Spinal cord (tissue), 10 donors: Measurements from ENCODE around the gene FIGNL2. TPM values are rescaled to one million over a fixed set of nuclear protein-coding genes. Genes with fewer than 3 reads are reported as not detected.
A peak's percentile ranks its signal among the peaks of the same experiment; 100 is the strongest.

ENCODE experiments used
- DNase-seq, 6 donors: peaks; one replicate each; pipeline versions ENCODE4 v3.0.0 to v3.0.0-alpha.2; 2013 to 2015; ENCODE audit warnings: low spot score in 6 of 6, low read depth in 4 of 6
- H3K27ac ChIP-seq: one replicate; pipeline ENCODE4 v1.5.1; 2013; ENCODE audit warnings: low read depth, low read length, control low read depth
- H3K27me3 ChIP-seq: one replicate; pipeline ENCODE4 v1.6.1; 2013; ENCODE audit warnings: low read length; ENCODE audit not compliant: control insufficient read depth, insufficient read depth
- H3K36me3 ChIP-seq: one replicate; pipeline ENCODE4 v1.6.1; 2013; ENCODE audit warnings: low read length; ENCODE audit not compliant: control insufficient read depth, insufficient read depth
- H3K4me1 ChIP-seq: one replicate; pipeline ENCODE4 v1.6.1; 2013; ENCODE audit warnings: low read length; ENCODE audit not compliant: control insufficient read depth, insufficient read depth
- H3K4me3 ChIP-seq: one replicate; pipeline ENCODE4 v1.5.1; 2013; ENCODE audit warnings: low read depth, low read length, control low read depth
- H3K9me3 ChIP-seq: one replicate; pipeline ENCODE4 v1.6.1; 2013; ENCODE audit warnings: low read length; ENCODE audit not compliant: control insufficient read depth, insufficient read depth
- WGBS: methylation state at CpG from one replicate; pipeline ENCODE4 v1.1.5; 2013; ENCODE audit warnings: missing lambda C conversion rate; ENCODE audit not compliant: insufficient coverage; 5-methylcytosine and 5-hydroxymethylcytosine counted together
- polyA plus RNA-seq, 2 donors: library from polyadenylated mRNA; unstranded; fragments of 120-200 nt; gene quantifications; one replicate each; pipeline ENCODE4 v1.2.1, GENCODE V29; 2013; ENCODE audit not compliant: insufficient read length in 2 of 2
- total RNA-seq, 2 donors: library from RNA; depleted of rRNA in 1 of 2; stranded (reverse); fragments of 120-200 nt in 1 of 2; fragments of >200 nt in 1 of 2; gene quantifications; one replicate each; pipeline versions ENCODE4 v1.2.3 to v1.2.4, GENCODE V29; 2013 to 2014
- donor health status: healthy.

Gene FIGNL2
- total and polyA plus RNA-seq, 4 donors, result 0.40 to 2.4 (median 1.7) TPM

DNA sequence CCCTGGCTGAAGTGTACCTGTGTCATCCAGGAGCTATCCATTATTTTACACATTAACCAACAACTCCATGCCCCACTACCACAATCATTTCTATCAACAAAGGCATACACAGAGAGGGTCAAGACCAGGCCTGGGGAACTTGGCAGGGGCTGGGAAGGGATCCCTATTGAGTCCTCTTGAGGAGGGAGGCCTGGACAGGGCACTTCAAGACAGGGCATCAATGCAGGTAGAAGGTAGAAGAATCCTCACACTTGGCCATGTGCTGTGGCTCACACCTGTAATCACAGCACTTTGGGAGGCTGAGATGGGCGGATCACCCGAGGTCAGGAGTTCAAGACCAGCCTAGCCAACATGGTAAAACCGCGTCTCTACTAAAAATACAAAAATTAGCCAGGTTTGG is 26.0 kb upstream of the FIGNL2 start:
- peaks cover 9% of the 10 kb centered on the region for H3K4me1 ChIP-seq
- 70% methylated on average over 2 of the region's 4 CpGs for whole genome bisulfite sequencing
- peaks cover 6% of the 10 kb centered on the region for H3K27me3 ChIP-seq

GRCh38 chr12:51874000-51874399 is 25.5 kb upstream of the FIGNL2 start:
- 54% methylated on average over 4 of the region's 8 CpGs for WGBS
- DNase-seq, result no peak
- Histone ChIP-seq H3K27me3 (peaks cover 7% of the 10 kb centered on the region), H3K4me1 (peaks cover 13% of the 10 kb centered on the region), H3K4me3 (no peak overlapping the region), H3K36me3 (no peaks in the 10 kb centered on the region), H3K27ac (no peak overlapping the region), H3K9me3 (no peaks in the 10 kb centered on the region)

More for the DNA sequence above, 26.0 kb upstream of the FIGNL2 start:
- Histone ChIP-seq H3K27ac (no peak overlapping the region), H3K36me3 (no peaks in the 10 kb centered on the region), H3K4me3 (no peak overlapping the region), H3K9me3 (no peaks in the 10 kb centered on the region)
- no peak for DNase-seq

DNA sequence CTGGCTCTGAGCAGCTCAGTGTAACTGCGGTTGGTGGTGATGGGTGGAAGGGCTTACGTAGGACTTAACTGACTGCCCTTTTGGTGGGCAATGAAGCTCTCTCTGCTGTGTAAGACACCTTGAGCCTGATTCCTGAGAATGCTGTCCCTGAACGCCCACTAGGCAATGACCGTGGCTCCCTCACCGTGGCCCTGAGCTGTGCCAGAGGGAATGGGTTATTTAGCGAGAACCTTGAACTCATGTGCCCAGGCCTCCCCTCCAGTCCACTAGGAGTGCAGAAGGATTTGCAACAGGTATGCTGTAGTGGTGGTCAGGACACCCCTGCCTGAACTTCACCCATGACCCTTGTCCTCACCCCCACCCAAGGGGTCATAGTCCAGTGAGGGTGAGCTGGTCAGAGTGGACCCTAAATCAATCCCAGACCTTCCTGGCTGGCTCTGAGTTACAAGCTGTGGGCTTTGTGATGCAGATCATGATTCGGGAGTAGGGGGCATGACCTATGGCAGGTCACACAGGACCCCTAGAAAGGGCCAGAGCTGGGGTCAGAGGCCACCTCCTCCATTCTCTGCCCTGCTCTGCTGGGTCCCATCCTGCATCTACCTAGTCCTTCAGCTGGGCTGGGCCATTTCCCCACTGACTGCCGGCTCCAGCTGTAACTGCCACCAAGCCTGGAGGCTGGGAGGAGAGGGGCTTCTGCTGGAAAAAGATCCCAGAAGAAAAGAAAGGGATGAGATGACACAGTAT is 24.9 kb upstream of the FIGNL2 start:
- H3K4me3 ChIP-seq, result no peak overlapping the region
- peaks cover 19% of the 10 kb centered on the region for H3K4me1 ChIP-seq
- peaks cover 9% of the 10 kb centered on the region for H3K27me3 ChIP-seq
- 78% methylated on average over 5 of the region's 8 CpGs for WGBS
- H3K9me3 ChIP-seq, result no peaks in the 10 kb centered on the region
- no peaks in the 10 kb centered on the region for H3K36me3 ChIP-seq
- H3K27ac ChIP-seq, result no peak overlapping the region
- no peak for DNase-seq

GRCh38 chr12:51872689-51872981 is 24.1 kb upstream of the FIGNL2 start:
- H3K4me1 ChIP-seq, result peaks cover 24% of the 10 kb centered on the region
- whole genome bisulfite sequencing, result no CpG with 5 or more reads among the region's 3 CpGs
- H3K36me3 ChIP-seq, result no peaks in the 10 kb centered on the region
- H3K27me3 ChIP-seq, result peaks cover 9% of the 10 kb centered on the region
- H3K4me3 ChIP-seq, result no peak overlapping the region
- no peaks in the 10 kb centered on the region for H3K9me3 ChIP-seq
- no peak for DNase-seq
- no peak overlapping the region for H3K27ac ChIP-seq

DNA sequence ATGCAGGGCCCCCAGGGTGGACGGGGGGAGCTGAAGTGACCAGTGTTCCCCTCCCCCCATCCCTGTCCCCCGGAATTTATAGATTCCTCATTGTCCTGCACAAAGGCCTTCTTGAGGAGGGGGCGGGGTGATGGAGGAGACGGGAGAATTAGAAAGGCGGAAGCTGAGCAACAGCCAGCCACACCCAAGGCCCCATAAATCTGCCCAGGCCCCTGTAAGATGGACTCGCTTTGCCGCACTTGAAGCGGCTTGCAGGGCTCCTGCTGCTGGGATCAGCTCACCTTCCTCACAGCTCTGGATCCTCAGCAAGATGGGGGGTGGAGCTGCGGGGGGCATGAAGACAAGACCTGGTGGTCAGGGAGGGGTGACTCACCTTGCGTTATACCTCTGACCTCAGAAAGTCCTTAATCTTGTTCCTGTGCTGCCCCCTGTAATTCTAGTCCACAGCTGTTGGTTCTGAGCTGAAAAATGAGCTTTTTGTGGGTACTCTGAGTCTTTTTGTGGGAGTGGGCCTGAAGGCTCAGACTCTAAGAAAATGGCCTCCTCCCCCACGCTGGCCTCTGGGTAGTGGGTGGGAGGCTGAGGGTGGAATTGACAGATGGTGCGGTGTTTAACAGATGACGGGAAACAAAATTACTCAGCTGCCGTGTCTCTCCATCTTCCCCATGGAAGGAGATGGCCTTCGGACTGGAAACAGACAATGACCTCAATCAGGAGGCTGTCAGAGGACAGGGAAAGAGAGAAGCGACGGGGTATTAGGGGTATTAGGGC is 23.6 kb upstream of the FIGNL2 start:
- no peak overlapping the region for H3K27ac ChIP-seq
- peaks cover 9% of the 10 kb centered on the region for H3K27me3 ChIP-seq
- peaks cover 24% of the 10 kb centered on the region for H3K4me1 ChIP-seq
- no peak overlapping the region for H3K4me3 ChIP-seq
- no peaks in the 10 kb centered on the region for H3K9me3 ChIP-seq
- 40% methylated on average over 1 of the region's 17 CpGs for WGBS
- H3K36me3 ChIP-seq, result no peaks in the 10 kb centered on the region
- DNase-seq, result no peak

DNA sequence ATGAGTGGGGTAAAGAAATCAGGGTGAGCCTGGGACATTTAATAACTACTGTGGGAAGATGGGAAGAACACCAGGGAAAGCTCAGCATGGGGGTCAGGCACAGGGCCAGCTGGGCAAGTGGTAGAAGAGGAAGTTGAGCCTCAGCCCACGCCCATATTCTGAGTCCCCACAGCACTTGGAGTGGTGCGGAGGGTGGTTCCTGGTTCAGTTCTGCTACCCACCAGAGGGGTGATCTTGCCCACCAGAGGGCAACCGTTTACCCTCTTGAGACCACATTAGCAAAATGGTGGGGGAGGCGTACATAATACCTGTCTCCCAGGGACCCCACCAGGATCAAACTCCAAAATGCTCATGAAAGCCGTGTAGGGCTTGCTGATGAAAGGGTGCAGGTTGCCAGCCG is 22.6 kb upstream of the FIGNL2 start:
- Histone ChIP-seq H3K9me3 (no peaks in the 10 kb centered on the region), H3K4me3 (no peak overlapping the region), H3K27ac (no peak overlapping the region), H3K36me3 (no peaks in the 10 kb centered on the region), H3K4me1 (peaks cover 24% of the 10 kb centered on the region), H3K27me3 (peaks cover 9% of the 10 kb centered on the region)
- WGBS, result 89% methylated on average over 4 of the region's 6 CpGs
- no peak for DNase-seq

- WGBS, result 60% methylated on average over 3 of the region's 4 CpGs
- H3K27ac ChIP-seq, result no peak overlapping the region
- peaks cover 9% of the 10 kb centered on the region for H3K27me3 ChIP-seq
- no peaks in the 10 kb centered on the region for H3K36me3 ChIP-seq
- no peaks in the 10 kb centered on the region for H3K9me3 ChIP-seq
- DNase-seq, result no peak
- peaks cover 29% of the 10 kb centered on the region for H3K4me1 ChIP-seq
- H3K4me3 ChIP-seq, result no peak overlapping the region
These were observed 22.0 kb upstream of the FIGNL2 start for GRCh38 chr12:51870504-51870903.

DNA sequence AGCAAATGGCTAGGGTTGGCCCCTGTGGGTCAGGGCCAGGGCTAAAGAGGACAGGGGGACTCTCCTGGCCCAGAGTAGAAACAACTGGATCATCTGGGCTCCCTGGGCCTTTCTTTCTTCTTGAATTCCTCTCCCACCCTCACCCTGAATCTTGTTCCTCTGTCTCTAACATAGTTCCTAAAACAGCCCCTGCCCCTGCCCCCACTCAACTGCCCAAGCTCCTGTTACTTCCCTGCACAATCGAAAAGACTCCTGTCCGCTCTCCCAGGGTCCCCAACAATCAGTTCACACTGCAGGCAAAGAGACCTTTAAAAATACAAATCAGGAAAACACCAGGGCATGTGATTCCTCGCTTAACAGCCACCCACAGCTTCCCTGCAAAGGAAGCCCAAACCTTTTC is 21.4 kb upstream of the FIGNL2 start:
- H3K4me3 ChIP-seq, result no peak overlapping the region
- H3K36me3 ChIP-seq, result no peaks in the 10 kb centered on the region
- H3K27me3 ChIP-seq, result peaks cover 9% of the 10 kb centered on the region
- no peak for DNase-seq
- peaks cover 35% of the 10 kb centered on the region for H3K4me1 ChIP-seq
- WGBS, result 54% methylated on average over 3 of the region's 3 CpGs
- no peaks in the 10 kb centered on the region for H3K9me3 ChIP-seq
- no peak overlapping the region for H3K27ac ChIP-seq

DNA sequence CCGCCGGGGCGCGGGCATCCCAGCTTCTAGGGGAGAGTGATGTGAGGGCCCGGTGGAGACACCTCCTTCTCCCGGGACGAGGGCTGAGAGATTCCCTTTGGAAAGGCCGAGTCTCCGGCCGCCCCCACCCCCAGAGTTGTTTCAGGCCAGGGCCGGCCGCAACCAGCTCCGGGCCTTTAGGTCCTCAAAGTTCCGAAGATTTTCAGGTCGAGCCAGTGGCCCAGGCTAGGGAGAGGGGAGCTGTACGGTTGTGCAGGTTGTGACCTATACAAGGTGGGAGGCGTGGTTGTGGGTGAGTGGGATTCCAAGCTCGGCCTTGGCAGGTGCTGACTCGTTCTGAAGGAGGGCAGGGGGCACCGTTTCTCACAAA is 21.0 kb upstream of the FIGNL2 start:
- no peak overlapping the region for H3K27ac ChIP-seq
- WGBS, result 17% methylated on average over 19 of the region's 20 CpGs
- H3K4me1 ChIP-seq, result peaks cover 39% of the 10 kb centered on the region
- peaks cover 9% of the 10 kb centered on the region for H3K27me3 ChIP-seq
- peak overlapping the region; percentile 4 for H3K4me3 ChIP-seq
- no peak for DNase-seq
- no peaks in the 10 kb centered on the region for H3K9me3 ChIP-seq
- H3K36me3 ChIP-seq, result no peaks in the 10 kb centered on the region
